Measurements from ENCODE around the gene ST8SIA6.
"Not testable (repeated sequence)": the region's sequence is repeated elsewhere in the genome, so short reads cannot be mapped to it uniquely, and the experiment has no call there.

The ST8SIA6 gene

GRCh38 chr10:17457083-17457482 lies 2.7 kb upstream of the ST8SIA6 start:
- DNase-seq = no peak

GRCh38 chr10:17456032-17456548 lies 1.7 kb upstream of the ST8SIA6 start:
- no peak for DNase-seq

- DNase-seq = no peak
These were observed 673 bp upstream of the ST8SIA6 start for GRCh38 chr10:17455015-17455520.

- DNase-seq = peak; percentile 80
These were observed 863 bp downstream of the ST8SIA6 start for GRCh38 chr10:17453373-17454091.

GRCh38 chr10:17453035-17453372 lies 1.4 kb downstream of the ST8SIA6 start:
- DNase-seq = no peak

GRCh38 chr10:17452060-17452841 lies 2.1 kb downstream of the ST8SIA6 start:
- DNase-seq = no peak

- DNase-seq = no peak
These were observed 4.4 kb downstream of the ST8SIA6 start for GRCh38 chr10:17450024-17450423.

GRCh38 chr10:17445400-17445998 lies 8.9 kb downstream of the ST8SIA6 start:
- no peak for DNase-seq

GRCh38 chr10:17444388-17444714 lies 10.0 kb downstream of the ST8SIA6 start:
- no peak for DNase-seq

- DNase-seq = no peak
These were observed 10.5 kb downstream of the ST8SIA6 start for GRCh38 chr10:17443707-17444387.

GRCh38 chr10:17438583-17438982 lies 15.8 kb downstream of the ST8SIA6 start:
- DNase-seq = no peak

GRCh38 chr10:17436578-17436977 lies 17.8 kb downstream of the ST8SIA6 start:
- DNase-seq = not testable (repeated sequence)

- no peak for DNase-seq
These were observed 18.4 kb downstream of the ST8SIA6 start for GRCh38 chr10:17435953-17436352.

- no peak for DNase-seq
These were observed 19.2 kb downstream of the ST8SIA6 start for GRCh38 chr10:17435187-17435586.

GRCh38 chr10:17432723-17433122 lies 21.7 kb downstream of the ST8SIA6 start:
- DNase-seq = no peak

- DNase-seq = no peak
These were observed 22.5 kb downstream of the ST8SIA6 start for GRCh38 chr10:17431871-17432311.

- DNase-seq = peak; percentile 45
These were observed 23.6 kb downstream of the ST8SIA6 start for GRCh38 chr10:17430647-17431355.

- DNase-seq = no peak
These were observed 24.9 kb downstream of the ST8SIA6 start for GRCh38 chr10:17429490-17429889.

- DNase-seq = no peak
These were observed 25.9 kb downstream of the ST8SIA6 start for GRCh38 chr10:17428351-17429097.

GRCh38 chr10:17427666-17428350 lies 26.6 kb downstream of the ST8SIA6 start:
- DNase-seq = no peak
